Neural progenitor cell (in vitro differentiated cells): ENCODE data around the gene CTRL.

ENCODE experiments used
- EZH2 ChIP-seq: fragments of 200-600 bp; sonication (generic); IDR thresholded peaks from 2 replicates; pipeline ENCODE4 v1.6.1; 2017; ENCODE audit warnings: antibody characterized with exemption, mild to moderate bottlenecking, moderate library complexity
- EZH2phosphoT487 ChIP-seq: fragments of 200-600 bp; sonication (generic); IDR thresholded peaks from 2 replicates; pipeline ENCODE4 v1.6.1; 2017; ENCODE audit warnings: antibody characterized with exemption
- TF ChIP-seq, protein P1 (sequence below): fragments of 200-600 bp; sonication (generic); IDR thresholded peaks from 2 replicates; pipeline ENCODE4 v1.5.1; 2017; ENCODE audit warnings: antibody characterized with exemption, mild to moderate bottlenecking

DNA sequence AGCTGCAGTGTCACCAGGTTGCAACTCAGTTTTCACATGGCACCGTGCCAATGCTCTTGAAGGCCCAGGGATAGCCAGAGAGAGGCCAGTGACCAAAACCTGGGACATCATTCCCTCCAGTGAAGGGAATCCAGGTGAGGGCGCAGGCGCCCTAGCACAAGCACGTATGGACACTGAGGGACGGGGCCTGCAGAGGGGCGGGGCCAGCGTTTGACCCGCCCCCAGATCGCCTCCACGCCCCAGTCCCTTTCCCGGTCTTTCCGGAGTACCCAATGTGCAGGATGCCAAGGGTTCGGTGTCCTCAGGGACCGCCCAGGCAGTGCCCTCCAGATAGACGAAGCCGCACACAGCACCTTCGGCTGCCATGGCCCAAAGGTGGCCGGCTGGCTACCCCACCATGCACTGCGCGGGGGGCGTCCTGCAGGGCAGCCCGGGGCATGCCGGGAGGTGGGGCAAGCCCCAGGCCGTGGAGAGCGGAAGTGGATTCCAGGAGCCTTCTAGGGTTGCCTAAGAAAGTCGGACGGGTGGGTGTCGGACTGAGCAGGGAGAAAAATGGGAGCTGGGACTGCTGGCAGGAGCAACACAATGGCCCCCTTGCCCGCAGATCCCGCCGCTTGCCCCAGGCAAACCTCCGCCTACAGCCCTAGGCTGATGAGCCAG lies 32.1 kb upstream of the CTRL start:
- TF ChIP-seq, protein P1, sequence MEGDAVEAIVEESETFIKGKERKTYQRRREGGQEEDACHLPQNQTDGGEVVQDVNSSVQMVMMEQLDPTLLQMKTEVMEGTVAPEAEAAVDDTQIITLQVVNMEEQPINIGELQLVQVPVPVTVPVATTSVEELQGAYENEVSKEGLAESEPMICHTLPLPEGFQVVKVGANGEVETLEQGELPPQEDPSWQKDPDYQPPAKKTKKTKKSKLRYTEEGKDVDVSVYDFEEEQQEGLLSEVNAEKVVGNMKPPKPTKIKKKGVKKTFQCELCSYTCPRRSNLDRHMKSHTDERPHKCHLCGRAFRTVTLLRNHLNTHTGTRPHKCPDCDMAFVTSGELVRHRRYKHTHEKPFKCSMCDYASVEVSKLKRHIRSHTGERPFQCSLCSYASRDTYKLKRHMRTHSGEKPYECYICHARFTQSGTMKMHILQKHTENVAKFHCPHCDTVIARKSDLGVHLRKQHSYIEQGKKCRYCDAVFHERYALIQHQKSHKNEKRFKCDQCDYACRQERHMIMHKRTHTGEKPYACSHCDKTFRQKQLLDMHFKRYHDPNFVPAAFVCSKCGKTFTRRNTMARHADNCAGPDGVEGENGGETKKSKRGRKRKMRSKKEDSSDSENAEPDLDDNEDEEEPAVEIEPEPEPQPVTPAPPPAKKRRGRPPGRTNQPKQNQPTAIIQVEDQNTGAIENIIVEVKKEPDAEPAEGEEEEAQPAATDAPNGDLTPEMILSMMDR: no peak
- no peak for TF ChIP-seq EZH2phosphoT487
- TF ChIP-seq EZH2: no peak
